HG02571 (cell line): ENCODE results near the gene THADA.

Experiments used
- ATAC-seq: cut with Tn5 transposase; IDR thresholded peaks from one replicate; pipeline ENCODE4 v1.9.1; 2021; ENCODE audit warnings: mild to moderate bottlenecking, moderate library complexity; ENCODE audit not compliant: unreplicated experiment

Gene THADA

GRCh38 chr2:43227830-43228281, 368.0 kb downstream of the THADA start:
- no peak for ATAC-seq

DNA sequence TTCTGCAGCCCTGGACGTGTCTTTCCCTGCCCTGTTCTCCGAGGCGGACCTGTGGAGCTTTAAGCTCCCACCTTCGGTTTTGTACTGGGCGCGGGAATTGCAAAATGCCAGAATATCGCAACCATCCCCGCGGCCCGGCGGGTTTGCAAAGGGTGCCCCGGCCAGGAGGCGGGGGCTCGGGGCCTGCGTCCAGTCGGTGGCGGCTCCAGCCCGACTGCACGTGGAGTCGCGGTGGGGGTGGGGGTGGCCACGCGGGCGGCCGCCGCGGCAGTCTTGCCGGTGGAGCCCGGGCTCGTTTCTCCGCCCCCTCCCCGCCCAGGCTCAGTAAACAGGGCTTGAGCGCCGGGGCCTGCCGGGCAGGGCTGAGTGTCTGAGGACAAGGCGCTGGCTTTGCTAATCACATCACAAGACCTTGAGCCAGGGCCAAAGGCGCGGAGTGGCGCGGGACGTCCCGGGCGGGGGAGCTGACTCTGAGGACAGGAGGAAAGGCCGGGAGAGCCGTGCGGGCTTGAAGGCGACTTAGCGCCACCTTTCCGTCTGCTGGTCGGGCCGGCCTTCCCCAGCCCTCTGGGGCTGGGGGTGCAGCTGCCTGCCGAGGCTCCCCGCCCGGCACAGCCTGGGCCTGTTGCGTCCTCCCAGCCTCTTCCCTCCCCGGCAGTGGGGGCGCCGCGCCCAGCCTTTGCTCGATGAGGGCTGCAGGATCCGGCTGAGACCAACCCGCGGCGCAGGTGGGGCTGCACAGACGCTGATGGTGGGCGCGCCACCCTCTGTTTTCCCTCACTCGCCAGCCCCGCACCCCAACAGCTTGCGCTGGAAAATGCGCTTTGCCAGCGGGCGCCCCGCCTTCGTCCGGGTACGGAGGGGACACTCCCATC, 368.6 kb downstream of the THADA start:
- ATAC-seq: peak; percentile 21

GRCh38 chr2:43226558-43226954, 369.3 kb downstream of the THADA start, which contains the start of gene ZFP36L2:
ZFP36L2 (minus strand) TSS chr2:43226606; CDS start chr2:43226315, 291 bp downstream.
- peak; percentile 56 for ATAC-seq

DNA sequence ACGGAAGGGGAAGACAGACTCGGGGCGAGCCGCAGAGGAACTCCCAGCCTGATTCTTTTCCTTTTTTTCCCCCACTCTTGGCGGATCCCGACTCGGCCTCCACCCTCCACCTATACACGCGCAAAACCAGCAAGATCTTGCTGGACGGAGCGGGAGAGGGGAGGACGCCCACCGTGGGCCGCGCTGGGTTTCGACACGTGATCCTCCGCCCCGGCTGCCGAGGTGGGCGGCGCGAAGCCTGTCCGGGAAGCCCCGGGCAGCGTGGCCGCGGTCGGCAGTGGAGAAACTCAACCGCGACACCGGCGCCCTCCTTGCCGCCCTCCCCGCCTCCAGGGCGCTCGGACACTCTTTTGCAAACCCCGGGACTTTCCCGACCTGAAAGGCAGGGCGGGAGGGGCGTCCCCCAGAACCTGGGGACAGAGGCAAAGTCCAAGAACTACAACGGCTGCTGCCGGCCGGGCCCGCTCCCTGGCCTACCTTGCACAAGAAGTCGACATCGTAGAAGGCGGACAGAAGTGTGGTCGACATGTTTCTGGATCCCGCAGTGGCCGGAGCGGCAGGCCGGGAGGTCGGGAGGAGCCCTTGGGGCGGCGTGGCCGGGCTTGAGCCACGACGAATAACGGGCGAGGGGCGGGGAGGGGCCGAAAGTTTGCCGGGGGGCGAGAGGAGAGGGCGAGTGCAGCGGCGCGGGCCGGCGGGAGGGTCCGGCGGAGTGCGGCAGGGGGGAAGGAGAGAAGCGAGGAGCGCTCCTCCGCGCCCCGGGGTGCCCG, 369.9 kb downstream of the THADA start:
- ATAC-seq: peak; percentile 33

DNA sequence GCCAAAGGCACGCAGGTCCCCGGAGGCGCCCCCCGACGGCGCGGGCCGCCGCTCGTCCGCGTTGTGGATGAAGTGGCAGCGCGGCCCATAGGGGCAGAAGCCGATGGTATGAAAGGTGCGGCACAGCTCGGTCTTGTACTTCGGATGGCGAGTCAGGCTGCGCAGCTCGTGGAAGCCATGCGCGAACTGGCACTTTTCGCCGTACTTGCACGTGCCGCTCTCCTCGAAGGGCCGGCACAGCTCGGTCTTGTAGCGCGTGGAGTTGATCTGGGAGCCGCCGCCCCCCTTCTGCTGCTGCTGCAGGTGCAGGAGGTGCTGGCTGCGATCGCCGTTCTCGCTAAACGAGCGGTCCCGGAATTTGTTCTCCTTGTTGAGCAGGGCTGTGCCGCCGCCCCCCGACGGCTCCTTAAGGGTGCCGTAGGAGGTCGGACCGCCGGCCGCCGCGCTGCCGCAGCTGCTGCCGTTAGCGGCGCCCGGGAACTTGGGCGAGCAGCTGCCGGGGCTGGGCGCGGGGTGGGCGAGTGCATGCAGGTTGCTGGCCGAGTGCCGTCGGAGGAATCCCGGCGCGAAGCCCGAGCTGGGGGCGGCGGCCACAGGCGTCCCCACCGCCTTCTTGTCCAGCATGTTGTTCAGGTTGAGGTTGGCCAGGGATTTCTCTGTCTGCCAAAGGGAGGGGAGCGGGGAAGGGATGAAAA, 370.6 kb downstream of the THADA start:
- no peak for ATAC-seq

GRCh38 chr2:43224571-43225092, 371.2 kb downstream of the THADA start:
- ATAC-seq: no peak

DNA sequence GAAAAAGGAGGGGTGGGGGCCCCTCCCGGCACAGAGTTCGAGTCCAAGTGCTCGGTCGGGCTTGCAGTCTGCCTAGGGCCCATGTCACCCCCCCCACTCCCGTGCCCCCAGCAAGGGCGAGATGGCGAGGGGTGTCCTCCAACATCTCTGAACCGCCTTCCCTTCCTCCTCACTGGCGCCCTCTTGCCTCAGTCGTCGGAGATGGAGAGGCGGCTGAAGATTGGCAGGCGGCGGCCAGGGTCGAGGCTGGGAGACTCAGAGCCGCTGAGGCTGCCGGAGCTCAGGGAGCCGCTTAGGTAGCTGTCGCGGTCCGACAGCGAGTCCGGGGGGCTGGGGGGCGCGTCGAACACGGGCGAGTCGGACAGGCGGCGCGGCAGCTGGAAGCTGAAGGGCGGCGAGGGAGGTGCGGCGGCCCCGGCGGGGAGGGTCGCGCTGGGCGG, 371.7 kb downstream of the THADA start:
- ATAC-seq: no peak

GRCh38 chr2:43223521-43224001, 372.3 kb downstream of the THADA start:
- ATAC-seq: no peak

- no peak for ATAC-seq
Measured at GRCh38 chr2:43222475-43223309, 373.1 kb downstream of the THADA start.

GRCh38 chr2:43221763-43222474, 373.9 kb downstream of the THADA start:
- no peak for ATAC-seq

DNA sequence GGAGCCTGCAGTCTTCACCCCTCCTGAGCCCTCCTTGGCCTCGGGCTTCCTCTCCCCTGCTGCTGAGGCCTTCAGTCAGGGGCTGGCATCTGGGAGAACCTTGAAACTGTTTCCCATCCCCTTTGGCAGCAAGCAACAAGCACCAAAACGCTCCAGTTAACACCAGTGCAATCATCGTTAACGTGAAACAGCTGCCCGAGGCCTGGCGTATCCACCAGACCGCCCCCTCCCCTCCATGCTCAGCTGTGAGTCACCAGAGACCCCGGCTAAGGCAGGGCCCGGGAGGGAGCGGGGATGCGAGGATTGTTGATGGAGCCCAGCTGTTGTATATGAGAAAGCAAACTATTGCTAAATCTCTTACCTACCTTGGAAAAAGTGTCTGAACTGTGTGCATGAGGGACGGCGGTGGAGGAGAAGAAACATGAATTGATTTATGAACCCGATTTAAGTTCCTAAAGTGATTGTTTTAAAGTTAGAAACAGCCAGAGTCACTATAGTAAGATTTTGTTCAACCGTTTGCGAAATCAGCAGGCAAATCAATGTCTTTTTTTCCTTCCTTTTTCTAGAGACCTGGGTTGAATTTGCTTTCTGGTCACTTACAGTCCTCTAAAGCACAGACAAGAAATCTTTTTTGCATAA, 374.6 kb downstream of the THADA start:
- no peak for ATAC-seq

GRCh38 chr2:43220760-43221123, 375.1 kb downstream of the THADA start:
- ATAC-seq: no peak

DNA sequence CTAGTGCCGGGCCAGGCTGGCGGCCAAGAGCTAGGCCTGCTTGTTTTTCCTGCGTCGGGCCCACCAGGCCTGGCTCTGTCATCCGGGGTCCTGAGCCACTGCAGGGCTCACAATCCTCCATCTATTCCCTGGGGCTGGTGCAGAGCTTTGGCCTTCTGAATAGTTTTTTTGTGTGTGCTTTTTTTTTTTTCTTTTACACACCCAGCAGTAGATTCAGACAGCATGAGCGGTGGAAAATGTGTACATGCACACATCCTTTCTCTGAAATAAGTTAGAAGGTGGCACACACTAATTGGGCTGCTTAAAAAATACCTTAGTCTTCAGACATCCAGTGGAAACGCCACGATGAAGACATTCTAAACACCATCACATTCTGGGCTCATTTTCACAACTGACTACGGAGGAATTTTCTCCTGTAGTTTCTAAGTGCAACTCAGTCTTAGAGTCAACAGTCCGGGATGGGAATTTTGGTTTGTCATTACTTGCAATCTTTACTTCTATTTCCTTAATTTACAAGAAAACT, 375.5 kb downstream of the THADA start:
- ATAC-seq: no peak

DNA sequence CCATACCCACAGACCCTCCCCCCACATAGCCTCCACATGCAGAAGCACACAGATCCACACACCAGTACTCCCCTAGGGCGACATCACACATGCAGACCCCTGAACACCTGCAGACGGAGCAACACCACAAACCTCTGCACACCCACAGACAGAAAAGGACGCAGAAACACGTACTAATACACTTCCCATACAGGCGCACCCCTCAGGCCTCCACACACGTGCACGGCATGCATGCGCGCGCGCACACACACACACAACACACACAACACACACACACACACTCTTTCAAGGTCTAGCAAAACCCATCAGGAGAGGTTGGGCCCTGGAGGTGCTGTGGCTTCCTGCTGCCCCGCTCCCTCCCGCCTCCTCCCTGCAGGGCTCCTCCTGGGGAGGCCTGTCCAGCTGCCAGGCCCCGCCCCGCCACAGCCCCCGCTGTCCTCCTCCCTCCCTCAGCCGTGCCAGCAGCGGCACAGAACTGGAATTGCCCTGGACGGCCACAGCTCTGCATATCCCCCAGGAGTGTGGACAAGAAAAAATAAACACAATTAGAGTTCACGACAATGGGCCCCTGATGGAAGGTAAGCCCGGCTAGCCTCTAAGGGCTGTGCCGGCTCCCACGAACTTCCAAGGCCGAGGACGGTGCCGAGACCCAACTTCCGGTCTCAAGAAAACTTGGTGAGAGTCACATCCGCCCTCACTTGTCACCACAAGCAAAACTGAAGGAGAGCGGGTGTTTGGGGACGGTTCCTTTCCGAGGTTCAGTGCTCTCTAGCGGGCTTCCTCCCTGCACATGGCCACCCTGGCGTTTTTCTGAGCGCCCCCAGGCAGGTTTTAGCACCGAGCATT, 376.2 kb downstream of the THADA start:
- ATAC-seq: peak; percentile 48

GRCh38 chr2:43218702-43219382, 377.0 kb downstream of the THADA start:
- peak; percentile 29 for ATAC-seq

DNA sequence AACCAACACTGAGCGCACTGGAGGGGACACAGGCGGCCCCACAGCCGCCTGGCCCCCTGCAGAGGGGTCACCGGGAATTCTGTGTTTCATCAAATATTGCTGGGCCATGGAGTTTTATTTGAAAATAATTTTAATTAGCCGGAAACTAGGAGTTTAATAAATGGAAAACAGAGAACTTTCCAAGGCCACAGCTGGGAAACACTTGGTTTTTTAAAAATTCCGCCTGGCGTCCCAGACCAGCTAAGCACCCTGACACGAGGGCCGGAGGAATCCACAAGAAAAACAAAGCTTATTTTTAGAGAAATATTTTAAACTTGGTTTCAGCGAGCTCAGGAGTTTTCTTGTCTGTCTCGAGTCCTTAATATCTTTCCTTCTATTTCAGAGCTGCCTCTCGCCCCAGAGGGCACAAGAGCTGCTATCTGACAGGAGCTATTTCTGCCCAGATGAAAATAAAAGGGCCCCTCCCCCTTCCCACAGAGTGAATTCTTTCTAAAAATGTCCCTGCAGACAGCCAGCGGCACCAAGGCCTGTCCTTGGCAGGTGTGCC, 377.6 kb downstream of the THADA start:
- ATAC-seq: no peak
